ENCODE results near the gene ARVCF.

The ARVCF gene

DNA sequence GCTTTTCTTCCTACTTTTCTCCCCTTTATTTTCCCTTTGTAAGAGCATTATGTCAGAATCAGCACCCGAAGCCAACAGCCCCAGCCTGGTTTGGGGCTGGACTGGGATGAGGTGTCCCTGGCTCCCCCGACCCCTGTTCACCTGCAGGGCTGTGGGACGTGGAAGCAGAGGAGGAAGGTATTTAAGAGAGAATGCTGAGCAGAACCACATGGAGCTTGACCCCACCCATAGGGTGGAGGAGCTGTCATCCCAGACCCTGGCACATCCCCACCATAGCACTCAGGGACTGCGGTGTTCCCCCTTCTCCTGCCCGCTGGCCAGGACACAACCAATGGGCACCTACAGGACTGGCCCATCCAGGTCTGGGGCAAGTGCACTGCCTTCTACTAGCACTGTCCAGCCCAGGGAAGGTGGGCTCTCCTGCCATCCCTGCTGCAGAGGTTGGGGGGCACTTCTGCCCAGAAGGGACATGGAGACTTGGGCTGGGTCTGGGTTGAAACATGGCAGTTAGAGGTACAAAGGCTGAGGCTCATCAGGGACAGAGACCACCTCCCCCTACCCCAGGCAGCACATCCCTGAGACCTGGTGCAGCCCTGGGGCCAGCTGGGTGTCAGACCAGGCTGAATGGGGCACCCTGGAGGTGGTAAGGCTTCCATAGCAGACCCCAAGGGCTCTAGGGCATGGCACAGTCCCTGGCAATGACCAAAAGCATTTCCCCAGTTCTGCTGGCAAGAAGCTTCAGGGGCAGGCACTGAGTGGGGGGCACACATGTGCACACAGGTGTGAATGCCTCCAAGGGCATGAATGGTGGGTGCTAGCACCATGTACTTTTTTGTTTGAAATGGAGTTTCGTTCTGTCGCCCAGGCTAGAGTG is 23.9 kb upstream of the ARVCF start:
- H3K27ac Mint-ChIP-seq, result no peak overlapping the region
- no peaks in the 10 kb centered on the region for H3K4me1 Mint-ChIP-seq (ENCODE audit: low read depth)
- DNase-seq (ENCODE audit: low spot score), result no peak
- no peaks in the 10 kb centered on the region for H3K27me3 Mint-ChIP-seq (ENCODE audit: low read depth)
- no peak overlapping the region for H3K4me3 Mint-ChIP-seq
- no peaks in the 10 kb centered on the region for H3K9me3 Mint-ChIP-seq
- H3K36me3 Mint-ChIP-seq (ENCODE audit: low read depth), result peaks cover 21% of the 10 kb centered on the region

DNA sequence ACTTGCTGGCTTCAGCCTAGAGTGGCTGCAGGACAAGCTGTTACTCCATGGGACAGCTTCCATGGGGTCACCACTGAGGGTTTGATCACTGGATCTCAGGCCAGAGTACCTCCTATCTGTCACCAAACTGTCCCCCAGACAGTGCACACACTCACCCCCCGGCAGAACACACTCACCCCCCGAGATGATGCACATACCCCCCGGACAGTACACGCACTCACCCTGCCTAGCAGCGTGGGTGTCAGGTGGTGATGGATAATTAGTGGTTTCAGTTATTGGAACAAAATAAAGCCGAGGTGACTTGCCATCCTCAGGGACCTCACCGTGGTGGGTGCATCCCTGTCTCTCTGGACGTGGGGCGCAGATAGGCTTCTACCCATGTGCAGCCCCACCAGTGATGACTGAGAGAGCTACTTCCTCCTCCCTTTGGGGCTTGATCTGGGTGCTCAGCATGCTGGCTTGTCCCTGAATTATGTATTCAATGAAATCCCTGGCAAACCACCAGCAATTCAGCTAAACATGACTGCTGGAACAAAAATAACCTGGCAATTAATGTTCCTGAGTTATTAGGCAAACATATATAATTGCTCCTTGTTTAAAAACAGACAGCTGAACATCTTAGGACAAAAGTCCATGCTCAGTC is 23.2 kb upstream of the ARVCF start:
- no peak overlapping the region for H3K4me3 Mint-ChIP-seq
- DNase-seq (ENCODE audit: low spot score), result no peak
- H3K9me3 Mint-ChIP-seq, result no peaks in the 10 kb centered on the region
- no peaks in the 10 kb centered on the region for H3K27me3 Mint-ChIP-seq (ENCODE audit: low read depth)
- no peaks in the 10 kb centered on the region for H3K4me1 Mint-ChIP-seq (ENCODE audit: low read depth)
- peaks cover 21% of the 10 kb centered on the region for H3K36me3 Mint-ChIP-seq (ENCODE audit: low read depth)
- H3K27ac Mint-ChIP-seq, result no peak overlapping the region

DNA sequence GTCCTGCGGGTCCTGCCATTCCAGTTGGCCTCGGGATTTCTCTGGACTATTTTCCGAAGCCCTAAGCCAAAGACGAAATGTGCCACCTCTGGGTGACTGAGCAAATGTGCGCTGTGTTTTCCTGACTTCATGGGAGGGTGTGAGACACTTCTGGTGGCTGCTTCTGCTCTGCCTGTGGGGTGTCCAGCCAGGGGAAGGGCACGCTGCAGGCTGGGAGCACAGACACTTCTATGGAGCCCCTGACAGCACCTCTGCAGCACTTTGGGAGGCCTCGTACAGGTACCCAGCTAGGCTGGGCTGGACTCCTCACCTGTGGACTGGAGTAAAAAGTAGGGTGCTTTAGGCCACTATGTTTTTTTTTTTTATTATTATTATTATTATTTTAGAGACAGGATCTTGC is 22.0 kb upstream of the ARVCF start:
- Mint-ChIP-seq H3K4me1 (ENCODE audit: low read depth) (no peaks in the 10 kb centered on the region), H3K4me3 (no peak overlapping the region), H3K27ac (no peak overlapping the region), H3K9me3 (no peaks in the 10 kb centered on the region), H3K36me3 (ENCODE audit: low read depth) (peaks cover 20% of the 10 kb centered on the region), H3K27me3 (ENCODE audit: low read depth) (no peaks in the 10 kb centered on the region)
- no peak for DNase-seq (ENCODE audit: low spot score)

DNA sequence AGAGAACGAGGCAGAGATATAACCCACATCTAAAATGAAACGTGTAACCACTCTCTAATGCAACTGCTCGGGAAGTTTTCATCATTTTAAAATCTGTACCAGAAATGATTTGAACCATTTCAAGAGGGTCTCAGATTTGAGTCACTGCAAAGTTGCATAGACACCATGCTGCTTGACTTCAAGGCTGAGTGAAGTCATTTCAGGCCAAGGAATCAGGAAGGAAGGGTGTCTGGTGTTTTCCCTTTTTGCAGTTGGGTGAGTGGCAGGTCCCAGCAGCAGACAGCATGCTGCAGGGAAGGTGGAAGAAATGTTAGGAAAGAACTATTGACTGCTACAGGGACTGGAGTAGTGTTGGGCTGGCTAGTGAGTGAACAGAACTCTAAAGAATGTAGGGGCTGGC is 20.8 kb upstream of the ARVCF start:
- H3K4me3 Mint-ChIP-seq, result no peak overlapping the region
- no peaks in the 10 kb centered on the region for H3K27me3 Mint-ChIP-seq (ENCODE audit: low read depth)
- H3K9me3 Mint-ChIP-seq, result no peaks in the 10 kb centered on the region
- no peak for DNase-seq (ENCODE audit: low spot score)
- no peak overlapping the region for H3K27ac Mint-ChIP-seq
- H3K4me1 Mint-ChIP-seq (ENCODE audit: low read depth), result no peaks in the 10 kb centered on the region
- H3K36me3 Mint-ChIP-seq (ENCODE audit: low read depth), result peaks cover 20% of the 10 kb centered on the region

DNA sequence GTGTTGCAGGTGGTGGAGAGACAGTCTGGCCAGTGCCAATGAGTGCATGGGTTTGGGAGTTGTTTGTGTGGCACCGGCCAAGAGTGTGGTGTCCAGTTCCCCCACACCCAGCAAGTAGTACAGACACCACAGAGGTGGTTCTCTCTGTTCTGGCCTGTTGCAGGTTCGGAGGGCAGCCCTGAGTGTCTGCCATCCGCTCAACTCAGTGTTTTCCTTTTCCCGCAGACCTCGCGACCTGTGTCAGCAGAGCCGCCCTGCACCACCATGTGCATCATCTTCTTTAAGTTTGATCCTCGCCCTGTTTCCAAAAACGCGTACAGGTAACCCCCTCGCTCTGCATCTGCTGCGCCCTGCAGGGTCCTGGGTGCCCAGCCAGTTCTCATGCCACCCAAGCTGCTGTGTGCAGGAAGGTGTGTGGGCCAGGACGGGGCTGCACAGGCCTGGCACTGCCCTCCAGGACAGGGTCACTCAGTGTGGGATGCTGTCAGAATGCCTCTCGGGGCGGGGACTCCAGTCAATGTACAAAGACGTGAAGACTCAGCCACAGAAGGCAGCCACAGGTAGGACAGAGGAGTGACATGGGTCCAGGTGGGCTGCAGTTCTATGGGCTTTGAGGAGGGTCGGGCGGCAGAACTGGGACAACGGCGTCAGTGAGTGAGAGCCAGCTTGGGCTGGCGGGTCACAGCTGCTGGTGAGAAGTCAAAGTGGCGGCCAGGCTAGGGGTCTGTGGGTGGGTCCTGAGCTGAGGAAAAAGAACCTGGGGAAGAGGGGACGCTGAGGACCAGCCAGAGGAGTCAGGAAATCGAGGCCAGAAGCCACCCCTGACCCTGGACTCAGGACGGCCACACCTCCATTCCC is 20.1 kb upstream of the ARVCF start:
- Mint-ChIP-seq H3K4me3 (no peak overlapping the region), H3K27ac (no peak overlapping the region), H3K27me3 (ENCODE audit: low read depth) (no peaks in the 10 kb centered on the region), H3K4me1 (ENCODE audit: low read depth) (no peaks in the 10 kb centered on the region), H3K9me3 (no peaks in the 10 kb centered on the region), H3K36me3 (ENCODE audit: low read depth) (peaks cover 20% of the 10 kb centered on the region)
- no peak for DNase-seq (ENCODE audit: low spot score)

DNA sequence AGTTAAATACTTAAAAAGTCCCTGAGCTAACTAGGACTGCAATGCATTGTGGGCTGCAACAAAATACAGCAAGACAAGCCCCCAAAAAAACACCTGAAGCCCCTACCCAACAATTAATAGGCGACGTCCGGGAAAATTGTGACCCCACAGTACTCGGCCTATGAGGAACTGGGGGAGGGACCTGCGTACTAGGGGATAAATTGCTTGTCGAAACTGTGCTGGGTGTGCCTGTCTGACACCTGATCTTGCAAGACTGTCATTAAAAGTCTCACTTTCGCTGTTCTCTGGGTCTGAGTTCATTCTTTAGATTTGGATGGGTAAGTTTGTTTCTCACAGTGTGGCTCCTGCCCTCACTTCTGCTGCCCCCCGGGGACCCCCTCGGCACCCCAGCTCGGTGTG is 19.5 kb upstream of the ARVCF start:
- Mint-ChIP-seq H3K4me3 (no peak overlapping the region), H3K36me3 (ENCODE audit: low read depth) (peaks cover 20% of the 10 kb centered on the region), H3K27ac (no peak overlapping the region), H3K4me1 (ENCODE audit: low read depth) (no peaks in the 10 kb centered on the region), H3K27me3 (ENCODE audit: low read depth) (no peaks in the 10 kb centered on the region), H3K9me3 (no peaks in the 10 kb centered on the region)
- DNase-seq (ENCODE audit: low spot score), result no peak

DNA sequence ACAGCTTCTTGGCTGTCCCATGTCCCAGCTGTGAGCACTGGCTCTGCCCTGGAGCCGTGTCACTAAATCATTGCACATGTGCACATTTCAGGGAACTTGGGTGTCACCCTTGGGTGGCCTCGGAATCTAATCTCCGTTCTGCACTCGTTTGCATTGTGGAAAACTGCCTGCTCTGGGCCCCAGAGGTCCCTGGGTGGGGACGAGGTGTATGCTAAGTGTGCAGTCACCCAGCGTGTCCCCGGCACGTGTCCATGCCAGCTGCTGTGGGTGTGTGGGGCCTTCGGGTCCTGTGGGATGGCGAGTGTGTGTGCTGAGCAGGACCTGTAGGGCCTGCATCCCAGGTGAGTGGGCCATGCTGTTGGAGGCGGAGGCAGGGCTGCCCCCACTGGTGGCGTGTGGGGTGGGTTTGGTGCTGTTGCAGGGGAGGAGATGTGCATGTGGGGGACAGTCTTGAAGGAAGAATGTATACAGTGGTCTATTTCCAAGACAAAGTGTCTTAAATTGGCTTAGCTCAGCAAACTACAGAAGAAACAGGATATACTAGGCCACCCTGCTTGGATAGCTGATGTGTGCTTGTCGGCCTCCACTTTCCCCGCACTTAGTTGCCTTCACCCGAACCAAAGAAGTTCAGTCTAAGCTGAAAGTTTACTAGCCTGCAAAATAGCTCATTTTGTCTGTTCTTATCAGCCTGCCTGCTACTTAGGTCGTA is 18.9 kb upstream of the ARVCF start:
- DNase-seq (ENCODE audit: low spot score), result no peak
- Mint-ChIP-seq H3K4me3 (no peak overlapping the region), H3K9me3 (no peaks in the 10 kb centered on the region), H3K27ac (no peak overlapping the region), H3K36me3 (ENCODE audit: low read depth) (peaks cover 20% of the 10 kb centered on the region), H3K27me3 (ENCODE audit: low read depth) (no peaks in the 10 kb centered on the region), H3K4me1 (ENCODE audit: low read depth) (no peaks in the 10 kb centered on the region)

DNA sequence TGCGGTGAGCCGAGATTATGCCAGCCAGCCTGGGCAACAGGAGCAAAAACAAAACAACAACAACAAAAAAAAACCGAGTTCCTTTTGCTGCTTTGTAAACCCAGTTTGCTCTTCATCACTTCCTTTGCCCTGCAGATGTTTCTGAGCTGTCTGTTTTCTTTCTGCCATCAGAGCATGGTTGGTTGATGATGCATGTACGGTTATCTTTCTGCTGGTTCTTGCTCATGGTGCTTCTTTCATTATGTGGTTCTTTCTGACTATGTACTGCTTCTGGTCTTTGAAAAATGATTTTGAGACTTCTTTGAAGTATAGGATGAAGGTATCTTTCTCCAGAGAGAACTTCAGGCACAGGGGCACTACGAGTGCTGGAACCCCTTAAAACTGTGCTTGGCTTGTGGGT is 17.5 kb upstream of the ARVCF start:
- Mint-ChIP-seq H3K27ac (no peak overlapping the region), H3K27me3 (ENCODE audit: low read depth) (no peaks in the 10 kb centered on the region), H3K9me3 (no peaks in the 10 kb centered on the region), H3K4me3 (no peak overlapping the region), H3K4me1 (ENCODE audit: low read depth) (no peaks in the 10 kb centered on the region), H3K36me3 (ENCODE audit: low read depth) (peaks cover 16% of the 10 kb centered on the region)
- no peak for DNase-seq (ENCODE audit: low spot score)

DNA sequence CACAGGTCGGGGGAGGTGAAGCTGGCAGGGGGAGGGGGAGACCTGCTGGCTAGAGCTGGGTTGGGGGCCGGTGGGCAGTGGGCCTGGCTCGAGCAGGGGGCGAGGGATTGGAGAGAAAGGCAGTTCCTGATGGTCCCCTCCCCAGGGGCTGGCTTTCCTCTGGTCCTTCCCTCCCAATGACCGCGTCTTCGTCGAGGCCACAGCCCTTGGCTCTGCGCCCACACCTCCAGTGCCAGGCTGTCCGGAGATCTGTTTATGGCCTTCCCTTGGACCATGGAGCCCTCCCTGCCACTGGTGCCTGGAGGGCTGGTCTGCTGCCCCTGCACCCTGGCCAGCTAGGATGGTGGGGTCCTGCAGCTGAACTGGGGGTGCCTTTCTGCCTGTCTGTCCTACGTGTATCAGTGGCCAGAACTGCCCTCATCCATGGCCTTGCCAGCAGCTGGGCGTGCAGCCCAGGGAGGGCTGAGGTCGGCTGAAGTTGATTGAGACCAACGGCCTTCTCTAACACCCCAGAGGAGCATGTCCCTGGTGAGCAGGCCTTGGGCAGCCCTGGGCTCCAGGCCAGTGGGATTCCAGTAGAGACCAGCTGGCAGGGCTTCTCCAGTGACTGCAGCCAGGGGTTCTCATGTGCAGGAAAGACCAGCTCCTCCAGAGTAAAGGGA is 16.6 kb upstream of the ARVCF start:
- no peak for DNase-seq (ENCODE audit: low spot score)
- Mint-ChIP-seq H3K4me1 (ENCODE audit: low read depth) (no peaks in the 10 kb centered on the region), H3K4me3 (no peak overlapping the region), H3K9me3 (no peaks in the 10 kb centered on the region), H3K27me3 (ENCODE audit: low read depth) (no peaks in the 10 kb centered on the region), H3K36me3 (ENCODE audit: low read depth) (peaks cover 12% of the 10 kb centered on the region), H3K27ac (no peak overlapping the region)

DNA sequence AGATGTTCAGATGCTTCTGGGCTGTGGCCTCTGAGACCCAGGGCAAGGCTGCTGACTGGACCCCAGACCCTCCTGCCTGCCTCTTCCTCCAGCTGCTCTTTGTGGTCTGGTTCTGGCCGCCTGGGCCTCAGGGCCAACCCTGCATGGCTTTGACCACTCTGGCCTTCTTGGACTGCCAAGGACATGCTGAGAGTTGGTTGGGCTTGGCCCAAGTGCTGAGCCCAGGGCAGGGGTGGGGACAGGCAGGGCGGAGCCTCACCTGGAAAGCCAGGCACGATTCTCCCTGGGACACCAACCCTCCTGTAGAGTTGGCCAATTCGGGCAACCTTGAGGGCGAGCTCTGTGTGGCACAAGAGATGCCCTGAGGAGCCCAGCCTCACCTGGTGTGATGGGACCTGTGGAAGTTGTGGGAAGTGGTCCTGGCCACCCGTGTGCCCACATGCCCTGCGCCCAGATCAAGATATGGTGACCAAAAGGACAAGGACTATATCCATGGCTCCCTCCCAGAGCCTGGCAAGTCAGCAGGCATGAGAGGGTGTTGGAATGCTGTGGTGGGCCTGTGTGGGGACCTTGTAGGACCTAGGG is 15.9 kb upstream of the ARVCF start:
- H3K27me3 Mint-ChIP-seq (ENCODE audit: low read depth), result no peaks in the 10 kb centered on the region
- H3K36me3 Mint-ChIP-seq (ENCODE audit: low read depth), result peaks cover 10% of the 10 kb centered on the region
- H3K4me1 Mint-ChIP-seq (ENCODE audit: low read depth), result no peaks in the 10 kb centered on the region
- H3K4me3 Mint-ChIP-seq, result no peak overlapping the region
- DNase-seq (ENCODE audit: low spot score), result no peak
- H3K27ac Mint-ChIP-seq, result no peak overlapping the region
- H3K9me3 Mint-ChIP-seq, result no peaks in the 10 kb centered on the region

DNA sequence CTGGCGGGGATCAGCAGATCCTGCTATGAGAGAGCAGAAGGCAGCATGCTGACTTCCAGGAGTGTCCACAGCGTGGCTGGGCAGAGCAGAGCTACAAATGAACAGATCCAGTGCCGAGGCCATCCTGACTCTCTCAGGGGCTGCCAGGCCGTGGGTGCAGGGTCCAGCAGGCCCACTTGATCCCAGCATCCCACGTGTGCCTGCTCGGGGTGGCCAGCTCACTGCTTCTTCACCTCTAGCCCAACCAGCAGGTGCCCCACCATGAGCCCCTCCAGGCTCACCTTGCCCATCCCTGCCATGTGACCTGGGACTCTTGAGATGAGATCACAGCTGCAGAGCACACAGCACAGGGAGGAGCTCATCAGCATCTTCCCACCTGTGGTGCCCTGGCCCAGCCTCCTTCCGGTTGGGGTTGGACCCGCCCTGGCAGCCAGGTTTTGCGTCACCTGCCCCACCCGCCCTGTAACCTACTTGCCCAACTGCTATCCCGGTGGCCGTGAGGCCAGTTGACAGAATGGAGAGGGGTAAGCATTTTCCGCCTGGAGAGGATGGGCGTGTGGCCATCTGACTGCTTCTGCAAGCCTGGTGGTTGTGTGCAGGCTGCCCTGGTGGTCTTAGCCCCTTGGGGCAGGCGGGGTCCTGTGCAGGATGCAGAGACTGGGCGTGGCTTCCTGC is 15.2 kb upstream of the ARVCF start:
- DNase-seq (ENCODE audit: low spot score), result no peak
- Mint-ChIP-seq H3K36me3 (ENCODE audit: low read depth) (peaks cover 8% of the 10 kb centered on the region), H3K27ac (no peak overlapping the region), H3K4me3 (no peak overlapping the region), H3K9me3 (no peaks in the 10 kb centered on the region), H3K4me1 (ENCODE audit: low read depth) (no peaks in the 10 kb centered on the region), H3K27me3 (ENCODE audit: low read depth) (no peaks in the 10 kb centered on the region)

DNA sequence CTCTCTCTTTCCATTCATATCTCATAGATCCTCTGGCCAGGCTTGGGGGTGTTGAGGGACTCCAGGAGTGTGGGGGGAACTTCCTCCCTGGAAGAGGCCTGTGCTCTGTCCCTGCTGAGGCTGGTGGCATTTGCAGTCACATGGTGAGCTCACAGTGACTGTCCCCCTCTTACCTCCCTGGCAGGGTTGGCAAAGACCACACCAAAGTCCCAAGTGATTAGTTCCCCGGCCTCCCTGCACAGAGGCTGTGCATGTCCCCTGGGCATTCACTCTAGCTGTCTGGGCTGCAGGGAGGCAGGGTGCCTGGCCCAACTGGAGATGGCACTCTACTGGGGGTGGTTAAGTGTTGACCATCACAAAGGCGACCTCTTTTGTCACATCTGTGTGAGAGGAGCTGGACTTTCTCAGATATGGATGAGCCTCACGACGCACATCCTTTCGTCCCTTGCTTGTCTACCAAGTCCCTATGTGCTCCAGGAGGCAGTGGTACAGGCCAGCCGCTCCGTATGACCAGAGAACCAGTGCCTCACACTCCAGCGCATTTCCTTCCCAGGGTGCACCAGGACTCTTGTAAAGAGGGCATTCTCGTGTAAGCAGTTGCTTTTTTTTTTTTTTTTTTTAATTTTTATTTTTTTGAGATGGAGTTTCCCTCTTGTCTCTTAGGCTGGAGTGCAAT is 13.1 kb upstream of the ARVCF start:
- H3K4me3 Mint-ChIP-seq, result no peak overlapping the region

More for the DNA sequence above, 13.1 kb upstream of the ARVCF start:
- DNase-seq (ENCODE audit: low spot score), result no peak
- Mint-ChIP-seq H3K4me1 (ENCODE audit: low read depth) (no peaks in the 10 kb centered on the region), H3K27ac (no peak overlapping the region), H3K36me3 (ENCODE audit: low read depth) (peaks cover 4% of the 10 kb centered on the region), H3K27me3 (ENCODE audit: low read depth) (no peaks in the 10 kb centered on the region), H3K9me3 (no peaks in the 10 kb centered on the region)

All from T-helper 2 cell treated with Interferon-gamma antibody and Interleukin-4, amounts not matched to agents 5 μg/mL and 100 μg/mL, for 36 hours (primary cell).